RWPE2 (cell line): ENCODE measurements around the gene PPP1R16B.

Experiments
- ATAC-seq: fragments of 200-7000 bp; cut with Tn5 transposase; 3 replicates; pipeline ENCODE4 v1.9.1; 2021; ENCODE audit warnings: low read depth
- DNase-seq: peaks from one replicate; pipeline ENCODE4 v3.0.0-alpha.2; 2020; ENCODE audit warnings: low spot score
- H3K27ac ChIP-seq: fragments of 450-650 bp; 2 replicates; pipeline ENCODE4 v1.5.1; 2017; ENCODE audit warnings: mild to moderate bottlenecking; ENCODE audit not compliant: poor library complexity, severe bottlenecking
- H3K27me3 ChIP-seq: fragments of 250-450 bp; sonication (Bioruptor Pico); 2 replicates; pipeline ENCODE4 v1.5.1; 2021; ENCODE audit warnings: mild to moderate bottlenecking, moderate library complexity; ENCODE audit not compliant: insufficient read depth, poor library complexity, severe bottlenecking
- H3K36me3 ChIP-seq: fragments of 250-450 bp; sonication (Bioruptor Pico); 2 replicates; pipeline ENCODE4 v1.5.1; 2020; ENCODE audit warnings: low read depth, mild to moderate bottlenecking, moderate library complexity
- H3K4me1 ChIP-seq: fragments of 250-450 bp; sonication (Bioruptor Pico); 2 replicates; pipeline ENCODE4 v1.5.1; 2021; ENCODE audit warnings: mild to moderate bottlenecking, moderate library complexity; ENCODE audit not compliant: insufficient read depth, poor library complexity, severe bottlenecking
- H3K4me3 ChIP-seq: fragments of 250-450 bp; sonication (Bioruptor Pico); 2 replicates; pipeline ENCODE4 v1.5.1; 2021; ENCODE audit warnings: mild to moderate bottlenecking, moderate library complexity; ENCODE audit not compliant: severe bottlenecking
- H3K9me3 ChIP-seq: fragments of 250-450 bp; sonication (Bioruptor Pico); 2 replicates; pipeline ENCODE4 v1.5.1; 2021; ENCODE audit warnings: mild to moderate bottlenecking, moderate library complexity; ENCODE audit not compliant: severe bottlenecking
- TF ChIP-seq, protein P1 (sequence below): fragments of 450-650 bp; IDR thresholded peaks from one replicate; pipeline ENCODE4 v1.5.1; 2017; ENCODE audit warnings: mild to moderate bottlenecking, moderate library complexity; ENCODE audit not compliant: poor library complexity, severe bottlenecking

PPP1R16B gene

DNA sequence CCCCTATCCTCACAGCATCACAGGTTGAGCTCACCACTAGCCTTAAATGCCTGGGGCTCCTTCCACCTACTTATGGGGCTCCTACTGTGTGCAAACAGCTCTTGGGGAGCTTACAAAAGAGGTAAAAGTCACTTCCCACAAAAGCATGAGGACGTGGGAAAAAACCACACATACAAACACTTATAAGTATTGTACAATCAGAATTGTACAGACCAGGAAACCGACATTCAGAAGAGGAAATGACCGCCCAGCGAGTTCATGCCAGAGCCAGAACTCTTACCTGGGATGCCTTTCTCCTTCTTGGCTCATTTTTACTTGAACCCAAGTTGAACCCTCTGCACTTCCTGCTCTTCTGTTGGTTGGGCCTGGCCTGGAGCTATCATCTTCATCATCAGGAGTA, 6.3 kb upstream of the PPP1R16B start:
- Histone ChIP-seq H3K4me3 (no peak overlapping the region), H3K27ac (no peak overlapping the region), H3K36me3 (no peaks in the 10 kb centered on the region), H3K4me1 (no peaks in the 10 kb centered on the region), H3K27me3 (peaks cover 4% of the 10 kb centered on the region), H3K9me3 (no peaks in the 10 kb centered on the region)
- peak; percentile 35 for DNase-seq
- no peak for ATAC-seq
- TF ChIP-seq, protein P1, sequence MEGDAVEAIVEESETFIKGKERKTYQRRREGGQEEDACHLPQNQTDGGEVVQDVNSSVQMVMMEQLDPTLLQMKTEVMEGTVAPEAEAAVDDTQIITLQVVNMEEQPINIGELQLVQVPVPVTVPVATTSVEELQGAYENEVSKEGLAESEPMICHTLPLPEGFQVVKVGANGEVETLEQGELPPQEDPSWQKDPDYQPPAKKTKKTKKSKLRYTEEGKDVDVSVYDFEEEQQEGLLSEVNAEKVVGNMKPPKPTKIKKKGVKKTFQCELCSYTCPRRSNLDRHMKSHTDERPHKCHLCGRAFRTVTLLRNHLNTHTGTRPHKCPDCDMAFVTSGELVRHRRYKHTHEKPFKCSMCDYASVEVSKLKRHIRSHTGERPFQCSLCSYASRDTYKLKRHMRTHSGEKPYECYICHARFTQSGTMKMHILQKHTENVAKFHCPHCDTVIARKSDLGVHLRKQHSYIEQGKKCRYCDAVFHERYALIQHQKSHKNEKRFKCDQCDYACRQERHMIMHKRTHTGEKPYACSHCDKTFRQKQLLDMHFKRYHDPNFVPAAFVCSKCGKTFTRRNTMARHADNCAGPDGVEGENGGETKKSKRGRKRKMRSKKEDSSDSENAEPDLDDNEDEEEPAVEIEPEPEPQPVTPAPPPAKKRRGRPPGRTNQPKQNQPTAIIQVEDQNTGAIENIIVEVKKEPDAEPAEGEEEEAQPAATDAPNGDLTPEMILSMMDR = no peak

- peaks cover 15% of the 10 kb centered on the region for H3K27me3 ChIP-seq
- DNase-seq (no peak), ATAC-seq (no peak)
- TF ChIP-seq, protein P1 = no peak
- H3K27ac ChIP-seq = no peak overlapping the region
- H3K9me3 ChIP-seq = no peaks in the 10 kb centered on the region
- H3K4me1 ChIP-seq = no peaks in the 10 kb centered on the region
- H3K4me3 ChIP-seq = no peak overlapping the region
- H3K36me3 ChIP-seq = no peaks in the 10 kb centered on the region
Measured at GRCh38 chr20:38800882-38801281, 4.6 kb upstream of the PPP1R16B start.

DNA sequence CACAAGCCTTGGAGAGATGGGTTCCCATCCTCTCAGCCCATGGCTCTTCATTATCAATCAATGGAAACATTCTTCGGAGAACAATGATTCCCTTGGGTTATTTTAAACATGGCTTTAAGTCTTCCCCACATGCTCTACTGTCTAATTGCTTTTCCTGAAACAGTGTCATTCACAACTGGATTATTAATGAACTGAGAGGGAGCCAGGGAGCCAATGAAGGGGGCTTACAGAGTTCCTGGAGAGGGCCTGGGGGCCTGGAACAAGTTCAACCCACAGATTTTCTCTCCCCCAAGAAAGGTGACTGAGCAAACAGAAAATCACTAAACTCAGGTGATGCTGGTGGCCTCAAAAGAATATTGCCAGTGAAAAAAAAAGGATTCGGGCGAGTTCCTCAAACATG, 1.3 kb upstream of the PPP1R16B start:
- DNase-seq = peak; percentile 23
- peaks cover 45% of the 10 kb centered on the region for H3K27me3 ChIP-seq
- no peaks in the 10 kb centered on the region for H3K4me1 ChIP-seq
- no peak overlapping the region for H3K27ac ChIP-seq
- ATAC-seq = no peak
- no peaks in the 10 kb centered on the region for H3K9me3 ChIP-seq
- no peak overlapping the region for H3K4me3 ChIP-seq
- no peaks in the 10 kb centered on the region for H3K36me3 ChIP-seq
- TF ChIP-seq, protein P1 = no peak

DNA sequence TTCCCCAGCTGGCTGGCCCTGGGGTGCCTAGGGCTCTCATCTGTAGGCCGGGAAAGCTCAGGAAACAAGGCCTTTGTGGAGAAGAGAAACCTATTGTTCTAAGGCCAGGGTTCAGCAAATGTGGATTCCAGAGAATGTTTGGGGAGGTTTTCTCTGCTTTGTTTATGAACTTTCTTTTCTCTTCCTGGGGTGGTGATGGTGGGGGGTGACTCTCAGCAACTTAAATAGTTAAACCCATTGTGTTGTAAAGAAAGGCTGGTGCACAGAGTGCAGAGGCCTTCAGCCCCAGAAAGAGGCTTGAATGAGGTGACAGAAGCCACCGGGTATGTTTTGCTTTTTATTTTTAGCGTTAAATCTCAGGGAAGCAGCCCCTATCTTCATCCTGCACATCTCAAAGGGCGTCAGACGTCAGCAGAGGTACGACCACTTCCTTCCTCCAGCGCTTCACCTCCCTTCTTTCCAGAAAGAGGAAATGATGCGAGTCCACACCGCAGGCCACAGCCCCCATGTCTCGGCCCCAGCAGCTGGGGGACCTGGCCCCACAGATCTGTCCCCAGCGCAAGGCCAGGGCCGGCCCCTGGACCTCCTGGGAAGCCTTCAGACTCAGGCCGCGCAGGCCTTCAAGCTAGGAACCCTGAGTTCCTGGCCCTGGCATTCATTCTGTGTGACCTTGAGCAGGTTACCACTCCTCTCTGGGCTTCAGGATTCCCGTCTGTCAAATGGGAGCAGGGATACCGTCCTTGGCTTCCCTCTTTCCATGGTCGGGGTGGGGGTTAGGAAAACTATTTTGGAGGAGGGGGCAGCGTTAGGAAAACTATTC, 605 bp upstream of the PPP1R16B start:
- no peaks in the 10 kb centered on the region for H3K9me3 ChIP-seq
- H3K4me3 ChIP-seq = peak overlapping the region; percentile 34
- no peaks in the 10 kb centered on the region for H3K4me1 ChIP-seq
- peak; percentile 72 for DNase-seq
- no peaks in the 10 kb centered on the region for H3K36me3 ChIP-seq
- no peak for ATAC-seq
- H3K27ac ChIP-seq = no peak overlapping the region
- peaks cover 46% of the 10 kb centered on the region for H3K27me3 ChIP-seq
- TF ChIP-seq, protein P1 = no peak
